Fibroblast of mammary gland (primary cell): ENCODE measurements around the gene BCOR.

ENCODE experiments used
- DNase-seq: peaks from one replicate; pipeline ENCODE4 v3.0.0-alpha.2; 2010; ENCODE audit warnings: low read depth
- H3K4me3 ChIP-seq: 2 replicates; pipeline ENCODE4 v1.5.1; 2011; ENCODE audit warnings: low read depth, mild to moderate bottlenecking, low read length, moderate library complexity; ENCODE audit not compliant: control insufficient read depth
- TF ChIP-seq, protein P1 (sequence below): conservative IDR thresholded peaks from 2 replicates; pipeline ENCODE4 v1.5.1; 2011; ENCODE audit warnings: low read depth, low read length, inconsistent platforms; ENCODE audit not compliant: control insufficient read depth, insufficient read depth

Gene BCOR

DNA sequence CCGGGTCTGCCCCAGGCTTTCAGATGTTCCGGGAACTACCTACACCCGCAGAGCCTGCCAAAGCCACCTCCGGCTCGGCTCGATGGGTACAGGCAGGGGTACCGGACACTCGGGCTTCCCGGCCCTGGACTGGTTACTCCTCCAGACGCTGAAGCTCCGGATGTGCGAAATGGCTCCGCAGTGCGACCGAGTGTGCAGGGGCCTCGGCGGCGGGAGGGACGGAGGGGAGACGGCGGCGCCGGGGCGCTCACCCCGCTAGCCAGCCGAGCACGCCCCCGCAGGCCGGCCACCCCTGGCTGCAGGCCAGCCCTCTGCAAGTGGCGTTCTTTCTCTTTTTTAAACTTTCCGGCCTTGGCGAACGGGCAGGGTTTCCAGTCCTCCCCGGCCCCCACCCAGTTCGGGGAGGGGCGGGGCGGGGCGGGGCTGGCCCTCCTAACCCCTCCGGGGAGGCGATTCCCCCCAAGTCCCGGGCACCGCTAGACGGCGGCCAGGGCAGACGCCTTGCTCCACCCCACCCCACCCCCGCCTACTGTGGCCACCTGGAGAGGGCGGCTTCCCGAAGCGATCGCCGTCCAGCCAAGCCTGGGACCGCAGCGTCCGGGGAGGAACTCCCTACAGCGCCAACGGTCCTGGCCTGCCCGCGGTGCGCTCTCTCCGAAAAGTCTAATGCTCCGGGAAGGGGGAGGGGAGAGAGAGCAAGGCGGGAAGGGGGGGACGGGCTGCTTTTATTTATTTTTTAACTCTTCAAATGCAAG is 7.5 kb downstream of the BCOR start:
- TF ChIP-seq, protein P1, sequence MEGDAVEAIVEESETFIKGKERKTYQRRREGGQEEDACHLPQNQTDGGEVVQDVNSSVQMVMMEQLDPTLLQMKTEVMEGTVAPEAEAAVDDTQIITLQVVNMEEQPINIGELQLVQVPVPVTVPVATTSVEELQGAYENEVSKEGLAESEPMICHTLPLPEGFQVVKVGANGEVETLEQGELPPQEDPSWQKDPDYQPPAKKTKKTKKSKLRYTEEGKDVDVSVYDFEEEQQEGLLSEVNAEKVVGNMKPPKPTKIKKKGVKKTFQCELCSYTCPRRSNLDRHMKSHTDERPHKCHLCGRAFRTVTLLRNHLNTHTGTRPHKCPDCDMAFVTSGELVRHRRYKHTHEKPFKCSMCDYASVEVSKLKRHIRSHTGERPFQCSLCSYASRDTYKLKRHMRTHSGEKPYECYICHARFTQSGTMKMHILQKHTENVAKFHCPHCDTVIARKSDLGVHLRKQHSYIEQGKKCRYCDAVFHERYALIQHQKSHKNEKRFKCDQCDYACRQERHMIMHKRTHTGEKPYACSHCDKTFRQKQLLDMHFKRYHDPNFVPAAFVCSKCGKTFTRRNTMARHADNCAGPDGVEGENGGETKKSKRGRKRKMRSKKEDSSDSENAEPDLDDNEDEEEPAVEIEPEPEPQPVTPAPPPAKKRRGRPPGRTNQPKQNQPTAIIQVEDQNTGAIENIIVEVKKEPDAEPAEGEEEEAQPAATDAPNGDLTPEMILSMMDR, result no peak
- peak overlapping the region; percentile 28 for H3K4me3 ChIP-seq
- DNase-seq, result no peak

- TF ChIP-seq, protein P1, result no peak
- no peak for DNase-seq
- H3K4me3 ChIP-seq, result no peak overlapping the region
These were observed 8.8 kb downstream of the BCOR start for GRCh38 chrX:40088803-40089540.

GRCh38 chrX:40088299-40088625 is 9.5 kb downstream of the BCOR start:
- TF ChIP-seq, protein P1, result no peak

DNA sequence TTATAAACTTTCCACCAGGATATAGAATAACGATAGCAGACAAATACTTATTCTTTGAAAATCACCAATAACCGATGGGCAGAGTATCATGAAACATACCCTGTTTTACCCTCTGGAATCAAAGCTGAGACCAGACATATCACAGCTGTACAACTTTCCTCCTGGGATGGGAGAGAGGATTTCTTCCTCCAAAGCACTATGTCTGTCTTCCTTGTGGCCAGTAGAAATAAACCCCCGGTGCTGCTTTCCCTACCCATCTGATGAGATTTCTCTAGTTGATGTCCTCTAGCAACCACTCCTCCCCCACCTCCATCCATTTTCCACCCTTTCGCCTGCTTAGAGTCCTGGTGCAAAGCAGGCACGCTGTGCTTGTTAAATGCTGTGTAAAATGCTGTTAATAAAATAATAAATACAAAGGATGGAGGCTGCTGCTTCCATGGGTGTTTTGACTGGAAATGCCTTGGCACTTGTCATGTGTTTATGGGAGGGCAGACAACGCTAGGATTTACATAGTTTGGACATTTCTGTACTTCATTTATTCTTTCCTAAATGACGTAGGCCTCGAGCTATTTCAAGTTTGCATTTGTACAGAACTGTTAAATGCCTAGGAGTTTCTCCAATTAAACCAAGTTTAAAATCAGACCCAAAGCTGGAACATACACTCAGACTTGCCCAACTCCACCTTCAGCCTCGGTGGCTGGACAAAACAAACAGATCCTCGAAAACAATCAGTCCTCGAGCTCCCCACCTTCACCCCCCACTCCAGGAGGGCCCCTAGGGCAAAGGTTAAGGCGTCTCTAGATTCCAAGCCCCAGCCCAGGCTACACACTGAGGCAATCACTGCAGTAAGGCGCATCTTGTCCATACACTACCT is 10.1 kb downstream of the BCOR start:
- H3K4me3 ChIP-seq, result no peak overlapping the region
- no peak for DNase-seq
- TF ChIP-seq, protein P1, result no peak

More at GRCh38 chrX:40088299-40088625, 9.5 kb downstream of the BCOR start:
- no peak overlapping the region for H3K4me3 ChIP-seq
- no peak for DNase-seq

- TF ChIP-seq, protein P1, result no peak
- H3K4me3 ChIP-seq, result no peak overlapping the region
- no peak for DNase-seq
These were observed 11.0 kb downstream of the BCOR start for GRCh38 chrX:40086569-40087335.

DNA sequence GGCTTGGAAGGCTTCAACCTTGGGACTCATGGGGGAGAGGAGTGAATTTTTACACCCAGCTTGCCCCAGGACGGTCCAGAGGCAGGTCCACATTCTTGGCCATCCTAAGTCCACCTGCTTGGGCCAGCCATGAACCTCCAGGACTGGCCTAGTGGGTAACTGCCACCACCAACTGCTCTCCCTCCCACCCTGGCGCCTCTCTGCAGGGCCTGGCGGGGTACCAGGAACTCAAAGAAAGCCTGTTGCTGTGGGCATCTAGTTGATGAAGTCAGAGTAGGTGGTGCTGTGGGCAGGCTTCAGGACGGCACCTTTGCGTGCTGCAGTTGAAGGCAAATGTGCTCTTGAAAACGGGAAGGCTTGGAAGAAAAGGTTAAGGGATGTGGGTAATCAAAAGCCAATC is 12.0 kb downstream of the BCOR start:
- TF ChIP-seq, protein P1, result no peak
- no peak overlapping the region for H3K4me3 ChIP-seq
- DNase-seq, result no peak
